H1 (cell line): ENCODE data around the gene OR1J4. TPM values are rescaled to one million over a fixed set of nuclear protein-coding genes. Genes with fewer than 3 reads are reported as not detected.

Source experiments
- CTCF ChIA-PET: fragments of 300-600 bp; sonication (Branson Sonifier 250); formaldehyde crosslinking; loops from one replicate; lab custom pipeline; 2021; ENCODE audit not compliant: partially characterized antibody; lab: Charles Lee
- POLR2A ChIA-PET: fragments of 300-600 bp; sonication (Branson Sonifier 250); formaldehyde crosslinking; loops from one replicate; lab custom pipeline; 2021; ENCODE audit warnings: inconsistent platforms; ENCODE audit not compliant: partially characterized antibody; lab: Charles Lee
- DNase-seq, 2 experiments: peaks; one replicate each; pipeline versions ENCODE4 v3.0.0 to v3.0.0-alpha.2; 2010 to 2022; ENCODE audit warnings: low spot score in 2 of 2, low read depth in 1 of 2, mixed read lengths in 1 of 2
- FAIRE-seq: peaks from 2 replicates; lab custom pipeline; 2011; peaks lifted over from hg19 to GRCh38; lab: Jason Lieb, UNC
- H2AFZ ChIP-seq: 2 replicates; pipeline ENCODE4 v1.8.1; 2012; ENCODE audit warnings: low read length, inconsistent platforms
- H2AK5ac ChIP-seq: 2 replicates; pipeline ENCODE4 v1.6.1; 2013; ENCODE audit warnings: low read depth, low read length
- H2BK120ac ChIP-seq: replicated peaks from 2 replicates; pipeline ENCODE3; 2013; ENCODE audit warnings: low read depth, low read length, inconsistent platforms
- H2BK12ac ChIP-seq: 2 replicates; pipeline ENCODE4 v1.6.1; 2013; ENCODE audit warnings: low read depth, low read length
- H2BK15ac ChIP-seq: 2 replicates; pipeline ENCODE4 v1.6.1; 2013; ENCODE audit warnings: low read length
- H2BK20ac ChIP-seq: 2 replicates; pipeline ENCODE4 v1.6.1; 2013; ENCODE audit warnings: low read length
- H2BK5ac ChIP-seq: 2 replicates; pipeline ENCODE4 v1.6.1; 2013; ENCODE audit warnings: low read depth, low read length
- H3K14ac ChIP-seq: 2 replicates; pipeline ENCODE4 v1.6.1; 2013; ENCODE audit warnings: inconsistent platforms; ENCODE audit not compliant: insufficient read length
- H3K18ac ChIP-seq: 2 replicates; pipeline ENCODE4 v1.6.1; 2013; ENCODE audit warnings: low read length; ENCODE audit errors: extremely low read depth
- H3K23ac ChIP-seq: 2 replicates; pipeline ENCODE4 v1.6.1; 2013; ENCODE audit warnings: inconsistent platforms; ENCODE audit not compliant: insufficient read length
- H3K23me2 ChIP-seq: 2 replicates; pipeline ENCODE4 v1.6.1; 2013; ENCODE audit warnings: low read depth, low read length
- H3K27ac ChIP-seq: 2 replicates; pipeline ENCODE4 v1.6.1; 2011; ENCODE audit warnings: low read depth, low read length, inconsistent platforms
- H3K27me3 ChIP-seq, 4 experiments: replicated peaks in 1 of 4; 1 replicate in 1 of 4; 2 replicates in 3 of 4; pipeline versions ENCODE4 v1.6.1 to v1.8.1; 2011 to 2013; ENCODE audit warnings: low read length in 3 of 4, mild to moderate bottlenecking in 3 of 4, inconsistent platforms in 2 of 4, mixed read lengths in 2 of 4, moderate library complexity in 1 of 4; ENCODE audit not compliant: control insufficient read depth in 3 of 4, insufficient read depth in 3 of 4; ENCODE audit errors: extremely low read depth in 1 of 4
- H3K36me3 ChIP-seq, 4 experiments: 2 replicates each; pipeline versions ENCODE4 v1.6.1 to v1.8.1; 2011 to 2013; ENCODE audit warnings: mild to moderate bottlenecking in 4 of 4, low read length in 3 of 4, moderate library complexity in 2 of 4, control low read depth in 1 of 4, inconsistent platforms in 1 of 4; ENCODE audit not compliant: insufficient read depth in 4 of 4, control insufficient read depth in 2 of 4
- H3K4ac ChIP-seq: replicated peaks from 2 replicates; pipeline ENCODE3; 2013; ENCODE audit warnings: low read length, low read depth, mixed read lengths, inconsistent platforms; ENCODE audit not compliant: insufficient read length
- H3K4me1 ChIP-seq, 4 experiments: replicated peaks in 1 of 4; 1 replicate in 1 of 4; 2 replicates in 3 of 4; pipeline versions ENCODE4 v1.6.1 to v1.8.1; 2011 to 2013; ENCODE audit warnings: low read length in 3 of 4, inconsistent platforms in 2 of 4, mixed read lengths in 1 of 4; ENCODE audit not compliant: insufficient read depth in 4 of 4, control insufficient read depth in 3 of 4
- H3K4me2 ChIP-seq, 2 experiments: 2 replicates each; pipeline versions ENCODE4 v1.6.1 to v1.8.1; 2011 to 2013; ENCODE audit warnings: low read depth in 2 of 2, low read length in 2 of 2, control low read depth in 1 of 2, inconsistent platforms in 1 of 2, mild to moderate bottlenecking in 1 of 2; ENCODE audit not compliant: insufficient read depth in 1 of 2
- H3K4me3 ChIP-seq, 4 experiments: fragments of 200-600, 300-600 bp in 1 of 4; sonication (generic), shearing (Covaris generic), sonication (Bioruptor Twin) in 1 of 4; 2 replicates each; pipeline versions ENCODE4 v1.5.1 to v1.8.1; 2011 to 2016; ENCODE audit warnings: low read length in 4 of 4, low read depth in 3 of 4, control low read depth in 2 of 4, inconsistent platforms in 2 of 4, mild to moderate bottlenecking in 2 of 4, mixed read lengths in 1 of 4, moderate library complexity in 1 of 4; ENCODE audit not compliant: insufficient read depth in 2 of 4; ENCODE audit errors: extremely low read depth in 1 of 4
- H3K56ac ChIP-seq: replicated peaks from 2 replicates; pipeline ENCODE3; 2013; ENCODE audit warnings: low read depth, mild to moderate bottlenecking, mixed read lengths, low read length, inconsistent platforms; ENCODE audit not compliant: insufficient read length
- H3K79me1 ChIP-seq: 2 replicates; pipeline ENCODE4 v1.6.1; 2013; ENCODE audit warnings: low read depth, low read length, control low read depth
- H3K79me2 ChIP-seq, 2 experiments: 2 replicates each; pipeline versions ENCODE4 v1.6.1 to v1.8.1; 2012 to 2013; ENCODE audit warnings: low read length in 2 of 2, mild to moderate bottlenecking in 2 of 2, inconsistent platforms in 1 of 2; ENCODE audit not compliant: insufficient read depth in 2 of 2, control insufficient read depth in 1 of 2
- H3K9ac ChIP-seq, 4 experiments: replicated peaks in 1 of 4; 1 replicate in 1 of 4; 2 replicates in 3 of 4; pipeline versions ENCODE4 v1.6.1 to v1.8.1; 2011 to 2013; ENCODE audit warnings: low read depth in 3 of 4, low read length in 3 of 4, control low read depth in 2 of 4, mild to moderate bottlenecking in 2 of 4, moderate library complexity in 2 of 4, inconsistent platforms in 1 of 4; ENCODE audit errors: extremely low read depth in 1 of 4
- H3K9me3 ChIP-seq, 2 experiments: 2 replicates each; pipeline versions ENCODE4 v1.6.1 to v1.8.1; 2012 to 2013; ENCODE audit warnings: mild to moderate bottlenecking in 2 of 2, moderate library complexity in 2 of 2, control low read depth in 1 of 2, inconsistent platforms in 1 of 2, low read depth in 1 of 2, low read length in 1 of 2, mixed read lengths in 1 of 2; ENCODE audit not compliant: insufficient read depth in 2 of 2
- H4K20me1 ChIP-seq, 2 experiments: replicated peaks in 1 of 2; 2 replicates each; pipeline versions ENCODE3 to v1.8.1; 2011 to 2013; ENCODE audit warnings: inconsistent platforms in 2 of 2, low read length in 2 of 2, mild to moderate bottlenecking in 1 of 2; ENCODE audit not compliant: insufficient read depth in 2 of 2, control insufficient read depth in 1 of 2
- H4K5ac ChIP-seq: 2 replicates; pipeline ENCODE4 v1.6.1; 2013; ENCODE audit warnings: low read length, low read depth, mixed read lengths, inconsistent platforms; ENCODE audit not compliant: insufficient read length
- H4K8ac ChIP-seq: 2 replicates; pipeline ENCODE4 v1.8.0; 2013; ENCODE audit warnings: mild to moderate bottlenecking, moderate library complexity, low read length, inconsistent platforms; ENCODE audit not compliant: insufficient read depth; ENCODE audit errors: extremely low read depth
- H4K91ac ChIP-seq: replicated peaks from 2 replicates; pipeline ENCODE3; 2013; ENCODE audit warnings: low read length, mixed read lengths, inconsistent platforms; ENCODE audit not compliant: insufficient read length
- CTCF ChIP-seq, 3 experiments: IDR thresholded peaks; 1 replicate in 2 of 3; 2 replicates in 1 of 3; pipeline versions ENCODE4 v1.5.1 to v1.6.1; 2011; ENCODE audit warnings: low read length in 3 of 3, mild to moderate bottlenecking in 3 of 3, inconsistent platforms in 2 of 3, low read depth in 1 of 3, moderate library complexity in 1 of 3; ENCODE audit not compliant: insufficient read depth in 1 of 3; ENCODE audit errors: control extremely low read depth in 1 of 3
- JUN ChIP-seq: IDR thresholded peaks from 2 replicates; pipeline ENCODE4 v1.6.1; 2011; ENCODE audit warnings: low read depth, mild to moderate bottlenecking, improper control_type of control experiment, low read length
- RXRA ChIP-seq: IDR thresholded peaks from 2 replicates; pipeline ENCODE4 v1.6.1; 2011; ENCODE audit warnings: low read depth, mild to moderate bottlenecking, low read length, moderate library complexity; ENCODE audit not compliant: insufficient read depth
- USF2 ChIP-seq: IDR thresholded peaks from 2 replicates; pipeline ENCODE4 v1.6.1; 2011; ENCODE audit warnings: low read length, improper control_type of control experiment
- WGBS, 2 experiments: shearing (Covaris generic) in 1 of 2; methylation state at CpG; one replicate each; pipeline versions ENCODE4 v1.1.6 to v1.1.7; 2013 to 2015; ENCODE audit warnings: low lambda C conversion rate in 2 of 2, mixed read lengths in 2 of 2, inconsistent platforms in 1 of 2, low coverage in 1 of 2, missing lambda C conversion rate in 1 of 2; ENCODE audit not compliant: insufficient replicate concordance in 2 of 2, insufficient coverage in 1 of 2, insufficient read length in 1 of 2; ENCODE audit errors: extremely low coverage in 1 of 2, missing lambda C conversion rate in 1 of 2; 5-methylcytosine and 5-hydroxymethylcytosine counted together
- polyA plus RNA-seq, 7 experiments: library from polyadenylated mRNA; depleted of rRNA in 3 of 7; stranded (reverse) in 5 of 7; unstranded in 2 of 7; fragments of >200 nt in 5 of 7; fragments of 200-250 nt in 2 of 7; gene quantifications; 1 replicate in 5 of 7; 2 replicates in 1 of 7; 4 replicates in 1 of 7; pipeline versions ENCODE4 v1.2.1 to v1.2.3, GENCODE V29; 2011 to 2013; ENCODE audit warnings: missing spikeins in 2 of 7, mixed read lengths in 2 of 7
- total RNA-seq: library from RNA; stranded (reverse); fragmentation: NEBNext Ultra II Directional; extraction: Animal tissue kit (Norgen Biotek cat#: 25700); gene quantifications from 2 replicates; pipeline ENCODE4 v1.2.1, GENCODE V29; 2021

Gene OR1J4
- total and polyA plus RNA-seq, 2 of the 8 experiments (the other 6 are each of a cell fraction or from before 2014, with no cell fraction given): not detected

- no peak overlapping the region for H2BK120ac ChIP-seq
- no peak overlapping the region for H4K8ac ChIP-seq
- no peak overlapping the region for H4K91ac ChIP-seq
- 85% methylated on average over 4 of the region's 4 CpGs; no CpG with 5 or more reads in 1 of the 2 experiments for WGBS, 2 experiments
- H2BK5ac ChIP-seq: no peak overlapping the region
- no peak overlapping the region for H2BK15ac ChIP-seq
- no peak overlapping the region for H3K4ac ChIP-seq
- H4K5ac ChIP-seq: no peak overlapping the region
- H2BK20ac ChIP-seq: no peak overlapping the region
- ChIA-PET POLR2A (no interaction called here), CTCF (no interaction called here)
- no peak overlapping the region for H3K23ac ChIP-seq
- H3K23me2 ChIP-seq: no peaks in the 10 kb centered on the region
- no peaks in the 10 kb centered on the region for H3K27me3 ChIP-seq
- no peaks in the 10 kb centered on the region for H3K4me1 ChIP-seq
- H2AK5ac ChIP-seq: no peak overlapping the region
- DNase-seq: no peak
- no peak for FAIRE-seq
- H2AFZ ChIP-seq: no peak overlapping the region
- no peak overlapping the region for H3K18ac ChIP-seq
- H3K14ac ChIP-seq: no peak overlapping the region
- no peaks in the 10 kb centered on the region for H3K79me2 ChIP-seq
- no peaks in the 10 kb centered on the region for H4K20me1 ChIP-seq
- no peak overlapping the region for H3K56ac ChIP-seq
- peaks cover 55 to 65% of the 10 kb centered on the region in 2 experiments for H3K9me3 ChIP-seq
- no peak overlapping the region for H3K27ac ChIP-seq
- no peak overlapping the region for H3K4me2 ChIP-seq
- no peak overlapping the region for H3K9ac ChIP-seq
- H3K36me3 ChIP-seq: no peaks in the 10 kb centered on the region
- no peaks in the 10 kb centered on the region for H3K79me1 ChIP-seq
- H2BK12ac ChIP-seq: no peak overlapping the region
- H3K4me3 ChIP-seq: no peak overlapping the region
- no peak for TF ChIP-seq USF2
- no peak for TF ChIP-seq JUN
- TF ChIP-seq CTCF (IDR thresholded peaks at IDR 0.05; ENCODE audit: control extremely low read depth in 1 of 3, insufficient read depth in 1 of 3, low read depth in 1 of 3, low read length in 3 of 3): no peak
- no peak for TF ChIP-seq RXRA
Observed at GRCh38 chr9:122567901-122568300, 49.0 kb downstream of the OR1J4 start.
